Adrenal gland (tissue), 5 donors: ENCODE results near the gene SH3GL2.

Experiments
- CTCF ChIP-seq, 6 experiments: fragments of 450-650 bp in 4 of 6; fragments of 200-600 bp in 2 of 6; sonication (generic) in 1 of 6; IDR thresholded peaks; 1 replicate in 5 of 6; 2 replicates in 1 of 6; pipeline versions ENCODE4 v1.5.1 to v1.8.0; 2016 to 2021; ENCODE audit warnings: antibody characterized with exemption in 6 of 6, mild to moderate bottlenecking in 2 of 6, moderate library complexity in 1 of 6
- POLR2A ChIP-seq, 2 donors: fragments of 450-650 bp; IDR thresholded peaks; one replicate each; pipeline ENCODE4 v1.6.1; 2017; ENCODE audit warnings: antibody characterized with exemption in 2 of 2, mild to moderate bottlenecking in 2 of 2, moderate library complexity in 1 of 2
- donor health status: DM: no; HTN: no; CAD: no.

GRCh38 chr9:17757816-17758215, 178.9 kb downstream of the SH3GL2 start:
- TF ChIP-seq CTCF (IDR thresholded peaks at IDR 0.05) (no peak), POLR2A (IDR thresholded peaks at IDR 0.05) (no peak)
